ENCODE results near the gene OSTN.

OSTN gene

DNA sequence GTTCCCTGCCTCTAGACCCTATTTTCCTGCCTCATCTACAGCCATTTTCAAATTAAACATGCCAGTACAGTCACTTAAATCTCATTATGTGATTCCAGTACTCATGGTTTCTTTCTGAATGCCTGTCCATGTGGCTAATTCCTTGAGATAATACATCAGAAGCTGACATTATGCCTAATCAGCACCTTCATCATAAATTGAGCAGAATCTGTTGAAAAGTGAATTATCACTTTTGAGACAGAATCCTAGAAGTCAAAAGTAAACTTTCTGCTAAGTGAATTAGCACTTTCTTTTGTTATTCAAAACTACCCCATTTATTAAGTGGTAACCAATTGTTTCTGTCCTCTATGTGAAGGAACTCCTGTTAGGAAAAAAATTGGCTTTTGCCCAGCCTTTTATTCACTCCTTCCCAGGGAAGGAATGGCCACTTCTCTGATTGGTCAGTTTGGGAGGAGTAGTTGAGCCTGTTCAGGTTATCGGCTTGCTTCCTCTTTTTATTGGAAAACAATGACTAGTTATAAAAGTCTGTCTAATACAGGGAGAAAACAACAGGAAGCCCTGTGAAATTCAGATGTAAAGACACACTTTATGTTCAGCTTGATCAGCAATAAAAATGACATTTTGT is 40.5 kb downstream of the OSTN start:
- DNase-seq (ENCODE audit: low read depth in 1 of 2, low spot score in 1 of 2) = no peak
- TF ChIP-seq, protein P1, sequence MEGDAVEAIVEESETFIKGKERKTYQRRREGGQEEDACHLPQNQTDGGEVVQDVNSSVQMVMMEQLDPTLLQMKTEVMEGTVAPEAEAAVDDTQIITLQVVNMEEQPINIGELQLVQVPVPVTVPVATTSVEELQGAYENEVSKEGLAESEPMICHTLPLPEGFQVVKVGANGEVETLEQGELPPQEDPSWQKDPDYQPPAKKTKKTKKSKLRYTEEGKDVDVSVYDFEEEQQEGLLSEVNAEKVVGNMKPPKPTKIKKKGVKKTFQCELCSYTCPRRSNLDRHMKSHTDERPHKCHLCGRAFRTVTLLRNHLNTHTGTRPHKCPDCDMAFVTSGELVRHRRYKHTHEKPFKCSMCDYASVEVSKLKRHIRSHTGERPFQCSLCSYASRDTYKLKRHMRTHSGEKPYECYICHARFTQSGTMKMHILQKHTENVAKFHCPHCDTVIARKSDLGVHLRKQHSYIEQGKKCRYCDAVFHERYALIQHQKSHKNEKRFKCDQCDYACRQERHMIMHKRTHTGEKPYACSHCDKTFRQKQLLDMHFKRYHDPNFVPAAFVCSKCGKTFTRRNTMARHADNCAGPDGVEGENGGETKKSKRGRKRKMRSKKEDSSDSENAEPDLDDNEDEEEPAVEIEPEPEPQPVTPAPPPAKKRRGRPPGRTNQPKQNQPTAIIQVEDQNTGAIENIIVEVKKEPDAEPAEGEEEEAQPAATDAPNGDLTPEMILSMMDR (IDR thresholded peaks at IDR 0.05; ENCODE audit: insufficient read depth, low read length) = no peak
- TF ChIP-seq, protein P2, sequence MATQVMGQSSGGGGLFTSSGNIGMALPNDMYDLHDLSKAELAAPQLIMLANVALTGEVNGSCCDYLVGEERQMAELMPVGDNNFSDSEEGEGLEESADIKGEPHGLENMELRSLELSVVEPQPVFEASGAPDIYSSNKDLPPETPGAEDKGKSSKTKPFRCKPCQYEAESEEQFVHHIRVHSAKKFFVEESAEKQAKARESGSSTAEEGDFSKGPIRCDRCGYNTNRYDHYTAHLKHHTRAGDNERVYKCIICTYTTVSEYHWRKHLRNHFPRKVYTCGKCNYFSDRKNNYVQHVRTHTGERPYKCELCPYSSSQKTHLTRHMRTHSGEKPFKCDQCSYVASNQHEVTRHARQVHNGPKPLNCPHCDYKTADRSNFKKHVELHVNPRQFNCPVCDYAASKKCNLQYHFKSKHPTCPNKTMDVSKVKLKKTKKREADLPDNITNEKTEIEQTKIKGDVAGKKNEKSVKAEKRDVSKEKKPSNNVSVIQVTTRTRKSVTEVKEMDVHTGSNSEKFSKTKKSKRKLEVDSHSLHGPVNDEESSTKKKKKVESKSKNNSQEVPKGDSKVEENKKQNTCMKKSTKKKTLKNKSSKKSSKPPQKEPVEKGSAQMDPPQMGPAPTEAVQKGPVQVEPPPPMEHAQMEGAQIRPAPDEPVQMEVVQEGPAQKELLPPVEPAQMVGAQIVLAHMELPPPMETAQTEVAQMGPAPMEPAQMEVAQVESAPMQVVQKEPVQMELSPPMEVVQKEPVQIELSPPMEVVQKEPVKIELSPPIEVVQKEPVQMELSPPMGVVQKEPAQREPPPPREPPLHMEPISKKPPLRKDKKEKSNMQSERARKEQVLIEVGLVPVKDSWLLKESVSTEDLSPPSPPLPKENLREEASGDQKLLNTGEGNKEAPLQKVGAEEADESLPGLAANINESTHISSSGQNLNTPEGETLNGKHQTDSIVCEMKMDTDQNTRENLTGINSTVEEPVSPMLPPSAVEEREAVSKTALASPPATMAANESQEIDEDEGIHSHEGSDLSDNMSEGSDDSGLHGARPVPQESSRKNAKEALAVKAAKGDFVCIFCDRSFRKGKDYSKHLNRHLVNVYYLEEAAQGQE (IDR thresholded peaks at IDR 0.05; ENCODE audit: insufficient replicate concordance, low read depth) = no peak
- TF ChIP-seq SPI1 (IDR thresholded peaks at IDR 0.05; ENCODE audit: borderline replicate concordance, low read depth) (no peak), POLR2AphosphoS5 (IDR thresholded peaks at IDR 0.05; ENCODE audit: low read depth) (no peak), GABPA (IDR thresholded peaks at IDR 0.05; ENCODE audit: low read depth) (no peak)
- Histone ChIP-seq H3K27me3 (ENCODE audit: insufficient read depth, poor library complexity, severe bottlenecking) (no peaks in the 10 kb centered on the region), H3K4me3 (replicated peaks; ENCODE audit: insufficient read depth, low read length) (no peak overlapping the region), H3K27ac (replicated peaks) (no peak overlapping the region)

DNA sequence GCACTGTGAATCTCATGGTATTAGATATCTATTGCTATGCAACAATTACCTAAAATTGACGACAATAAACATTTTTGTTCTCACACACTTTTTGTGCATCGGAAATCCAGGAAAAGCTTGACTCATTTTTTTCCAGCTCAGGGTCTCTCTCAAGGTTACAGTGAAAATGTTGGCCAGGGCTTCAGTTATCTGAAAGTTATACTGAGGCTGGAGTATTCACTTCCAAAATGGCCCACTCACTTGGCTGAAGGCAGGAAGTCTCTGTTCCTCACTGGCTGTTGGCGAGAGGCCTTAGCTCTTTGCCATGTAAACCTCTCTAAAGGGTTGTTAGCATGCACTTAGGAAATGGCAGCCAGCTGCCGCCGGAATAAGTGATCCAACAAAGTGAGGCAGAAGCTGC is 41.4 kb downstream of the OSTN start:
- H3K27ac ChIP-seq (replicated peaks) = no peak overlapping the region
- DNase-seq (ENCODE audit: low read depth in 1 of 2, low spot score in 1 of 2) = no peak
- TF ChIP-seq, protein P1 (IDR thresholded peaks at IDR 0.05; ENCODE audit: insufficient read depth, low read length) = no peak
- TF ChIP-seq, protein P2 (IDR thresholded peaks at IDR 0.05; ENCODE audit: insufficient replicate concordance, low read depth) = no peak
- no peak for TF ChIP-seq SPI1 (IDR thresholded peaks at IDR 0.05; ENCODE audit: borderline replicate concordance, low read depth)
- TF ChIP-seq GABPA (IDR thresholded peaks at IDR 0.05; ENCODE audit: low read depth) = no peak
- TF ChIP-seq POLR2AphosphoS5 (IDR thresholded peaks at IDR 0.05; ENCODE audit: low read depth) = no peak
- no peak overlapping the region for H3K4me3 ChIP-seq (replicated peaks; ENCODE audit: insufficient read depth, low read length)
- H3K27me3 ChIP-seq (ENCODE audit: insufficient read depth, poor library complexity, severe bottlenecking) = no peaks in the 10 kb centered on the region

DNA sequence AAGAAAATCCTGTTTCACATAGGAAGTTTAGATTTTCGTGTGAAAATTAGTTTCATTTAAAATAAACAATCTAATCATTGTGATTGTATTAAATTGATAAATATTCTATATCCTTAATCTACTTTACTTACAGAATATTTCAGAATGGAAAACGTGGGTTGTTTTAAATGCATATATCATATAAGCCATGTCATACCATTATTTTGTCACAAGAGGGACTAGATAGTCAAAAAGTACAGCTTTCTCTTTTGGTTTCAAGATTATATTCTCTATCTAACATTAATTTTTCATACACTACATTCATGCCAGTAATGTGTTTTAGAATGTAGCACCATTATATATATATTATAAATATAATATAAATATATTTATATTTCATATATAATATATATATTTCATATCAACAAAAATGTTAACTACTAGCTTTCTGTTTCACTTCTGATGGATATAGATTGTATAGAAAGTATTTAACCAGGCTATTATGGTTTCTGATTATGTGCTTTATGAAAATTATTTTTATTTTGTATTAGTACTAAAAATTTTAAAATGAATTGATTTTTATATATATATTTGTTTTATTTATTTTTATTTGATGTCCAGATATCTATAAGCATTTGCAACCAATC is 45.3 kb downstream of the OSTN start:
- Histone ChIP-seq H3K27me3 (ENCODE audit: insufficient read depth, poor library complexity, severe bottlenecking) (no peaks in the 10 kb centered on the region), H3K27ac (replicated peaks) (no peak overlapping the region), H3K4me3 (replicated peaks; ENCODE audit: insufficient read depth, low read length) (no peak overlapping the region)
- no peak for DNase-seq (ENCODE audit: low read depth in 1 of 2, low spot score in 1 of 2)
- TF ChIP-seq, protein P1 (IDR thresholded peaks at IDR 0.05; ENCODE audit: insufficient read depth, low read length) = peak; percentile 13
- TF ChIP-seq SPI1 (IDR thresholded peaks at IDR 0.05; ENCODE audit: borderline replicate concordance, low read depth) = no peak

All from HL-60 (cell line).